ENCODE data around the gene ERC2. TPM values are rescaled to one million over a fixed set of nuclear protein-coding genes. Genes with fewer than 3 reads are reported as not detected.
A peak's percentile ranks its signal among the peaks of the same experiment; 100 is the strongest.

Gene ERC2
- total RNA-seq, 1 donor from 2014 or later, result 0.99 TPM

- no peak overlapping the region for H3K27ac ChIP-seq (replicated peaks)
- H3K27me3 ChIP-seq (ENCODE audit: low read depth), result peaks cover 68% of the 10 kb centered on the region
- TF ChIP-seq, protein P1, sequence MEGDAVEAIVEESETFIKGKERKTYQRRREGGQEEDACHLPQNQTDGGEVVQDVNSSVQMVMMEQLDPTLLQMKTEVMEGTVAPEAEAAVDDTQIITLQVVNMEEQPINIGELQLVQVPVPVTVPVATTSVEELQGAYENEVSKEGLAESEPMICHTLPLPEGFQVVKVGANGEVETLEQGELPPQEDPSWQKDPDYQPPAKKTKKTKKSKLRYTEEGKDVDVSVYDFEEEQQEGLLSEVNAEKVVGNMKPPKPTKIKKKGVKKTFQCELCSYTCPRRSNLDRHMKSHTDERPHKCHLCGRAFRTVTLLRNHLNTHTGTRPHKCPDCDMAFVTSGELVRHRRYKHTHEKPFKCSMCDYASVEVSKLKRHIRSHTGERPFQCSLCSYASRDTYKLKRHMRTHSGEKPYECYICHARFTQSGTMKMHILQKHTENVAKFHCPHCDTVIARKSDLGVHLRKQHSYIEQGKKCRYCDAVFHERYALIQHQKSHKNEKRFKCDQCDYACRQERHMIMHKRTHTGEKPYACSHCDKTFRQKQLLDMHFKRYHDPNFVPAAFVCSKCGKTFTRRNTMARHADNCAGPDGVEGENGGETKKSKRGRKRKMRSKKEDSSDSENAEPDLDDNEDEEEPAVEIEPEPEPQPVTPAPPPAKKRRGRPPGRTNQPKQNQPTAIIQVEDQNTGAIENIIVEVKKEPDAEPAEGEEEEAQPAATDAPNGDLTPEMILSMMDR (IDR thresholded peaks at IDR 0.05; ENCODE audit: borderline replicate concordance), result no peak
- no peaks in the 10 kb centered on the region for H3K9me3 ChIP-seq (replicated peaks)
- intact Hi-C loops (cut with micrococcal nuclease), result no loop called here
- no peak for DNase-seq
- H3K4me3 ChIP-seq, result no peak overlapping the region
- H3K36me3 ChIP-seq, result no peaks in the 10 kb centered on the region
- peaks cover 7% of the 10 kb centered on the region for H3K4me1 ChIP-seq
These were observed 557.7 kb downstream of the ERC2 start for GRCh38 chr3:55910543-55910942.

GRCh38 chr3:55909373-55909772 lies 558.9 kb downstream of the ERC2 start:
- TF ChIP-seq, protein P1 (IDR thresholded peaks at IDR 0.05; ENCODE audit: borderline replicate concordance), result no peak
- no peaks in the 10 kb centered on the region for H3K36me3 ChIP-seq
- H3K4me1 ChIP-seq, result peaks cover 8% of the 10 kb centered on the region
- no peak overlapping the region for H3K27ac ChIP-seq (replicated peaks)
- intact Hi-C loops (cut with micrococcal nuclease), result no loop called here
- DNase-seq, result no peak
- H3K4me3 ChIP-seq, result no peak overlapping the region
- peaks cover 58% of the 10 kb centered on the region for H3K27me3 ChIP-seq (ENCODE audit: low read depth)
- H3K9me3 ChIP-seq (replicated peaks), result no peaks in the 10 kb centered on the region

DNA sequence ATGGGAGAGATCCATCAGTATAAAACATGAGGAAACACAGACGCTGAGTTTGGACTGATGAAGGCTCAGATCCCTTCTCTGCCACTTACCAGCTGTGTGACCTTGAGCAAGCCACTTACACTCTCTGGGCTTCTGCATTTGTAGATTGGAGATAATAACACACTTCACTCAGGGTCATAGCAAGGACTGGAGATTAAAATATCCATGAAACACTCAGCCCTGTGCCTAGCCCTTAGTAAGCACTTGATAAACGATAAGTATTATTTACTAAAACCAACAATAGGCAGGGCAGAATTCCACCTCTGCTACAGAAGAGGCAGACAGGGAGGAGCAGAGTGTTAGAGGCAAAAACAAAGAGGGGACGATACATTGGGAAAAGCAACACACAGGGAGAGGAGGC lies 560.7 kb downstream of the ERC2 start:
- intact Hi-C loops (cut with micrococcal nuclease), result no loop called here
- TF ChIP-seq, protein P1 (IDR thresholded peaks at IDR 0.05; ENCODE audit: borderline replicate concordance), result no peak
- no peaks in the 10 kb centered on the region for H3K36me3 ChIP-seq
- no peak for DNase-seq
- no peak overlapping the region for H3K27ac ChIP-seq (replicated peaks)
- H3K27me3 ChIP-seq (ENCODE audit: low read depth), result peaks cover 41% of the 10 kb centered on the region
- H3K4me1 ChIP-seq, result peaks cover 17% of the 10 kb centered on the region
- no peaks in the 10 kb centered on the region for H3K9me3 ChIP-seq (replicated peaks)
- no peak overlapping the region for H3K4me3 ChIP-seq

DNA sequence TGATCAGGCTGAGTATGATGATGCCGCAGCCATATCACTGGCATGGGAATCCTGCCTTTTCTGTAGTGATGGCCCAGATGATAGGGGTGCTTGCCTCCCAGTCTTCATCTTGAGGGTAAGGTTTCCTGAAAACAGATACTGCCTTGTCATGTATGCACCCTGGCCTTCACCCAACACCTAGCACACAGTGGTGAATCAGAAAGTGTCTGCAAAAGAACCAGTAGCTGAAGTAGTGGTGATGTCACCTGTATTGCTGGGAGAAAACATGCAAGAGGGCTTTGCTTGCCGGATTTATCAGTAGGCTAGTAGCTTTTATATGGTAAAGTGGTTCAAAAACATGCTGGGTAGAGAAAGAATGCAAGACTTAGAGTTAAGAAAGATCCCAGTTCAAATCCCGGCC lies 561.4 kb downstream of the ERC2 start:
- Histone ChIP-seq H3K27ac (replicated peaks) (no peak overlapping the region), H3K9me3 (replicated peaks) (no peaks in the 10 kb centered on the region), H3K27me3 (ENCODE audit: low read depth) (peaks cover 33% of the 10 kb centered on the region), H3K4me1 (peaks cover 17% of the 10 kb centered on the region), H3K4me3 (no peak overlapping the region), H3K36me3 (no peaks in the 10 kb centered on the region)
- TF ChIP-seq, protein P1 (IDR thresholded peaks at IDR 0.05; ENCODE audit: borderline replicate concordance), result no peak
- DNase-seq, result no peak
- intact Hi-C loops (cut with micrococcal nuclease), result no loop called here

- intact Hi-C loops (cut with micrococcal nuclease), result no loop called here
- Histone ChIP-seq H3K36me3 (no peaks in the 10 kb centered on the region), H3K4me1 (peaks cover 17% of the 10 kb centered on the region), H3K27me3 (ENCODE audit: low read depth) (peaks cover 27% of the 10 kb centered on the region), H3K27ac (replicated peaks) (no peak overlapping the region), H3K9me3 (replicated peaks) (no peaks in the 10 kb centered on the region), H3K4me3 (no peak overlapping the region)
- DNase-seq, result no peak
- TF ChIP-seq, protein P1 (IDR thresholded peaks at IDR 0.05; ENCODE audit: borderline replicate concordance), result no peak
These were observed 563.6 kb downstream of the ERC2 start for GRCh38 chr3:55904716-55905115.

- Histone ChIP-seq H3K9me3 (replicated peaks) (no peaks in the 10 kb centered on the region), H3K27ac (replicated peaks) (no peak overlapping the region), H3K27me3 (ENCODE audit: low read depth) (peaks cover 28% of the 10 kb centered on the region), H3K4me3 (no peak overlapping the region), H3K36me3 (no peaks in the 10 kb centered on the region), H3K4me1 (peaks cover 17% of the 10 kb centered on the region)
- intact Hi-C loops (cut with micrococcal nuclease), result no loop called here
- TF ChIP-seq, protein P1 (IDR thresholded peaks at IDR 0.05; ENCODE audit: borderline replicate concordance), result no peak
- DNase-seq, result peak; percentile 21
These were observed 564.6 kb downstream of the ERC2 start for GRCh38 chr3:55903680-55904079.
